Measurements from ENCODE around the gene TXNL4B.

GRCh38 chr16:72124148-72124547 is 30.7 kb upstream of the TXNL4B start:
- TF ChIP-seq POLR2A (IDR thresholded peaks at IDR 0.05) (no peak), CTCF (IDR thresholded peaks at IDR 0.05) (no peak)

Data from ovary (tissue), 3 donors.